GM20431 (cell line): Measurements from ENCODE around the gene PREP.
"Not testable (repeated sequence)": the region's sequence is repeated elsewhere in the genome, so short reads cannot be mapped to it uniquely, and the experiment has no call there.

ENCODE experiments used
- in situ Hi-C: fragments of 300-500 bp; cut with MseI, MboI; formaldehyde crosslinking; loops from one replicate; pipeline ENCODE4 v1.15.0; 2020; ENCODE audit warnings: low sequenced_read_pairs; ENCODE audit not compliant: unreplicated experiment

PREP gene

DNA sequence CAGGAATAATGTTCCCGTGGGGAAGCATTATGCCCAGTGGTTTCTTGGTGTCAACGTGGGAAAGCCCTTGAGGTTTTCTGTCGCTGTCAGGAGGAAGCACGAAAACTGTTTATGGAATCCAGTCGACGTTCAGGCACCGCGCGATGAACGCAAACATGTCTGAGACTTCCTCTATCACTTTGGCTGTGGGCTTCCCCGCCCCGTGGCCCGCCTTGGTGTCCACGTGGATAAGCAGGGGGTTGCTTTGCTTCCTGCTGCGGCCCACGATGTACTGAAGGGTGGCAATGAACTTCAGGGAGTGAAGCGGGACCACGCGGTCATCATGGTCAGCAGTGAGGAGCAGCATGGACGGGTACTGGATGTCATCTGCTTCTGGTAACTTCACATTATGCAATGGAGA lies 124.8 kb downstream of the PREP start:
- in situ Hi-C loops: no loop called here

DNA sequence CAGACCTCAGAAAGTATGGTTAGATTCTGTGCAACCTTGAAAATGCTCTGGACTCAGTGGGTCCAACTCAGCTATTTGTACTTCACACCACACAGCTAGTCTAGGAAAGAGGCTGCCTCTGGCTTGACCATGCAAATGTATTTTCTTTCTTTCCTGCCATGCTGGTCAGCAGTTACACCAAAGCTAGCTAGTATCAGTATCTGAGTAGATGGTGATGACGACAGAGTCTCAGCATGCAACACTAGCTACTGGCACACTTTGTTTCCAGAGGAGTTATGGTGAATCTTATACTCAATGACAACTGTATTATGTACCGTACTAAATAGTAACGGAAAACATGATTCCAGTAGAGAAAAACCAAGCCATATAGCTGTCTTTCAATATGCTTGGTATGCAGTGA lies 126.5 kb downstream of the PREP start:
- in situ Hi-C loops: no loop called here

DNA sequence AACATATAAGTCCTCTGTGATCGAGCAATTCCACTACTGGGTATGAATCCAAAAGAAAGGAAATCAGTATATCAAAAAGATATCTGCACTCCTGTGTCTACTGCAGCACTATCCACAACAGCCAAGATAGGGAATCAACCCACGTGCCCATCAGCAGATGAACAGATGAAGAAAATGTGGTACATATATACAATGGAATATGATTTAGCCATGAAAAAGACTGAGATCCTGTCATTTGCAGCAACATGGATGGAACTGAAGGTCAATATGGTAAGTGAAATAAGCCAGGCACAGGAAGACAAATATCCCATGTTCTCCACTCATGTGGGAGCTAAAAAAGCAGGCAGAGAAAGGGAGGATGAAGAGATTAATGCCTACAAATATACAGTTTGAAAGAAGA lies 127.3 kb downstream of the PREP start:
- in situ Hi-C loops: no loop called here

DNA sequence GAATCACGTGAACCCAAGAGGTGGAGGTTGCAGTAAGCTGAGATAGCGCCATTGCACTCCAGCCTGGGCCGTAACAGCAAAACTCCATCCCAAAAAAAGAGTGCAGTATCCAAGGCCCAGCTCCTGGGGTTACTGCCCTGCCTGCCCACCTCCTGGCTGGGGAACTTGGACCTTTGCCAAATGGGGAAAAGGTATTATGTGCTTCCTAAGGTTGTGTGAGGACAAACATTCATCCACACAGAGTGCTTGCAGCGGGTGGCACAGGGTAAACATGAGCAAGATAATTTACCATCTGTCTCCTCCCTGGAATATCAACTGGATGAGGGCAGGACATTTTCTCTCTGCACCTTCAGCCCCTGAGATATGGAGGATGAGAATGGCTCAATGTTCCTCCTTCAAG lies 128.2 kb downstream of the PREP start:
- in situ Hi-C loops: no loop called here

DNA sequence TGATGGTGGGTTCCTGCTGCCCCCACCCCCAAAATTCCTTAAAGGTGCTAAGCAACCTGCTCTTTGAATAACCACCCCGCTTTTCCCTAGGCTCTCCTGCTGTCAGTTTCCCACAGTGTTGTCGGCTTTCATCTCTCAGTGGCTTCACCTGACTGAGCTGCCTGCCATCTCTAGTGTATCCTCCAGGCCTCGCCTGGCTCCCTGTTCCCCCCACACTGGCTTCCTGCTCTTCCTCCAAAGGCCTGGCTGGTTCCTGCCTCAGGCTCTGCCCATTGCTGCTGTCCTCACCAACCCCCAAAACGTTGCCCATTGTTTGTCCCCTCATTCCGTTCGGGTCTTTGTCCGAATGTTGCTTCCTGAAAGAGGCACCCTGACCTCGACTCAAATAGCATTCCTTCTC lies 129.3 kb downstream of the PREP start:
- in situ Hi-C loops: no loop called here

DNA sequence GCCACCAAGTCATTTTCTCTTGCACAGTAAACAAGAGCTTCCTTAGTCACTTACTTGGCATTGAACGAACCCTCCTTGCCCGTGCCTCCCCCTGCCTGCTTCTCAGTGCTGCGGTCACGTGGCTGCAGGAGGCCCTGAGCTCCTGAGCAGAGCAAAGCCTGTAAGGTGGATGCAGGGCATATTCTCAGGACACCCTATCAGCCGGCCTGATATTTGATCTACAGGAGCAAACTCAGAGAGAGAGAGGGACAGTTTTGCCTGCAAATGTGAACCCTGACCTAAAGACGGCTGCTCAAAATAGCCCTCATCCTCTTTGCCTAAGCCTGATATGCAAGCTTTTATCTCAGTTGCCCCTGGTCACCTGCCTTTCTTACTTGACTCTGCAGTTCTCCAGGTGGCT lies 130.1 kb downstream of the PREP start:
- in situ Hi-C loops: no loop called here

DNA sequence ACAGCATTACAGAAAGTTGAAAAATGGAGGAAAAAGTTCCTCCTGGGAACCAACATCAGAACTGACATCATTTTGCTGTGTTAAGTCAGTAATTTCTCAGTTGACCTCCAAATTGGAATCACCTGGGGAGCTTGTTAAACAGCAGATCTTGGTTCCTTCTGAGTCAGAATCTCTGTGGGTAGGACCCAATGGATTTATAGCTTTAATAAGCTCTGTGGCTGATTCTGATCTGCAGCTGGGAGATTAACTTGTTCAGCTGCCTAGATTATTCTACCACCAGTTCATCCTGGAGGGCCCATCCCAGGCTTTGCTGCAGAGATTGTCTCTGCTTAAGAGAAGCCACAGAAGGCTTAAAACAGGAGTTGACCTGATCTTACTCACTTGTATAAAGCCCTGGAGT lies 132.4 kb downstream of the PREP start:
- in situ Hi-C loops: no loop called here

DNA sequence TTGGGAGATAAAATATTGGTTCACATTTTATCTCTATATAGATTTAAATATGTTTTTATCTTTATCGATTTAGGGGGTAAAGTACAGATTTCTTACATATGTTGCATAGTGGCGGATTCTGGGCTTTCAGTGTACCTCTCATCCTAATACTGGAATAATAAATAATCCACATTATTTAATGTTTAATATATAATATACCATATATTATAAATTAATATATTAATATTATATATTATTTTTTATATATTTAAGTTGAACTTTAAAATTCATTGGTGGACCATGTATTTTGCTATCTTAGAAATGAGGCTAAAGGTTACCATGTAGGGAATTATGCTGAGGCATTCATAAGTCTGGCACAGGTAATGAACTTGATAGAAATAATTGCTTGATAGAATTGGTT lies 133.5 kb downstream of the PREP start:
- in situ Hi-C loops: no loop called here

DNA sequence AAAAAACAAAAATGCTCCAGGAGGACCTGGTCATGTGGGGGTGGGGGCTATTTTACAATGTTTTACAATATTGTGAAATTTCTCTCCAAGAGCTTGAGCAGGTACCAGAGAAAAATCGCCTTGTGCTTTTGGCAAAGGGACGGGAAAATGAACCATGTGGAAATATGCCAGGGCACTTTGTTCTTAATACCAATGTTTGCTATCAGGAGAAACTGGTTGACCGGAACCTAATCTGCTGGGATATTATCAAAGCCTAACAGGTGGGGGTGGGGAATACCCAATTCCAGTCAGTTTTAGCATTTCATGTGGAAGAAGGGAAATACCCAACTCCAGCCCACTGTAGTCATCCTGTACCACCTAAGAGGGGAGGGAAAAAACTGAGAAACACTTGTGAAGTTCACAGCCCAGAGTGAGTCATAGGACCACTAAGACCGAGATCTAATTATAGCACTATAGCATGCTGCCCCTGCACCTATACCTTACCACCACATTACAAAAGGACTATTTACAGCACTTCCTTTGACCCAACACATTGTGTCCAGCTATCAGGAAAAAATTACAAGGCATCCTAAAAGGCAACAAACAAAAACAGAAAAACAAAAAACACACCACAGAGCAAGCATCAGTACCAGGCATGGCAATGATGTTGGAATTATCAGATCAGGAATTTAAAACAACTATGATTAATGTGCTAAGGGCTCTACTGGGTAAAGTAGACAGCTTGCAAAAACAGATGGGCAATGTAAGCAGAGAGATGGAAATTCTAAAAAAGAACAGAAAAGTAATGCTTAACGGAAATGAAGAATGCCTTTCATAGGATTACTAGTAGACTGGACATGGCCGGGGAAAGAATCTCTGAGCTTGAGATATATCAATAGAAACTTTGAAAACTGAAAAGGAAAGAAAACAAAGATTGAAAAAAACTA lies 138.9 kb downstream of the PREP start:
- in situ Hi-C loops: no loop called here

DNA sequence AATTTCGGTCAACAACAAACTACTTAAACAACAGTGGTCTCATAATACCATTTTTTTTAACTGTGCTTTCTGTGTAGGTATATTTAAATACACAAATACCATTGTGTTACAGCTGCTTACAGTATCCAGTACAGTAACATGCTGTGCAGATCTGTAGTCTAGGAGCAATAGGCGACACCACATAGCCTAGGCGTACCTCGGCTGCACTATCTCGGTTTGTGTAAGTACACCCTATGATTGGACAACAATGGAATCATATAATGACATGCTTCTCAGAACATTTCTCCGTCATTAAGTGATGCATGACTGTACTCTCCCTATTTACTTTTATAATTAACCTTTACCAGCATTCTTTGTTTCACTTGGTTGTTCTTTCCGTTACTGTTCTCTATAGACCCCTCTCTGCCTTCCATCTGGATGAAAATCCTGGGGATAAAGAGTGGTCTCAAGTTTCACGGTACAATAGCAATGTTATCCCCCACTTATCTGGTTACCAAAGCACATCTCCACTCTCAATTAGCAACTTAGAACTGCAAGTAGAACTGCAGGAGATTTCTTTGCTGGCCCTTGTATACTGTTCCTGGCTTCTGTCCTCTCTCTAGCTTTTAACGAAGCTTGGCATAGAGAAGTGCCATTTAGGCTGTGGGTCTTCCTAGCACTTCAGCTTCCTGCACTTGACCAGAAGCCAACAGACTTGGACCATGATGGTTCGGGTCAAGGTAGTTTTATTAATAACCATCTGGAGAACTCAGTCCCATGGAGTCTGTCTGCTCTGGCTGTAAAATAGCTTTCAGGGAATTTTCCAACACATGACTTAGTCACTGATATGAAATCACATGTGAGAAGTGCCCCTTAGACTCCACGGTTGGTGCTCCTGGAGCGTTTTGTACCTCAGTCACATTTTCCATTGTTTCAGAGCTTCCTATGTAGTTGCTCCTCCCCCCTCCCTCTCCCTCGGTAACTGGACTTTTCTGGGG lies 142.7 kb downstream of the PREP start:
- in situ Hi-C loops: no loop called here

DNA sequence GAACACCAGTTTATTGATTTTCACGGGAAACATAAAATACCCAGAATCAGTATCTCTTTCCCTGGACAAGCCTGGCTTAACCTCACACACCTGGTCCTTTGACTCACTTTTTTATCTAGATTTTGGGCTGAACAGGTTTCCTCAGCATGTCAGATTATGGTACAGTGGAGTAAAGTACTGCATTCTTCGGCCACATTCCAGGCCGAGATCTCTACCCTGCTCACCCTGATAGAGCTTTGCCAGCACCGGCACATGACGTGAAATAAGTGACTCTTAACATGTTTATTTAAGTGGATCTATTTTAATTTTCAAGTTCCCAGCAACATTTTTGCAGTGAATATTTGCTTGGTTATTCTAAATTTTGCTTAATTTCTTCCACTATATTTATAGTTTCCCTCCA lies 144.1 kb downstream of the PREP start:
- in situ Hi-C loops: no loop called here

DNA sequence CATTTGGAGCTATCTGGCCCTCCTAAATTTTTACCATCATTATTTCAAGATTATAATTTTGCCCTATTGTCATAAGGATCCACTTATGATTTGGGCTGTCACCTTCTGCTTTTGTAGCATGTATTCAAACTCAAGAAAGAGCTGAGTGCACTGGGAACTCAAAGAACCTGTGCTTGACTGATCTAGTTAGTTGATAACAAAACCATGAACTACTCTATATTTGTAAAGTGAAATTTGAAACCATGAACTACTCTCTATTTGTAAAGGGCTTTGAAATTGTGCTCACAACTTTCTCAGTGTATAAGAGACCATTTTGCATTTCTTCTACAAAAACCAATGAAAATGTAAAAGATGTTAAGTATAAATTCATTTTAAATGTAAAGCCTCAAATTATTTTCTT lies 145.5 kb downstream of the PREP start:
- in situ Hi-C loops: no loop called here

DNA sequence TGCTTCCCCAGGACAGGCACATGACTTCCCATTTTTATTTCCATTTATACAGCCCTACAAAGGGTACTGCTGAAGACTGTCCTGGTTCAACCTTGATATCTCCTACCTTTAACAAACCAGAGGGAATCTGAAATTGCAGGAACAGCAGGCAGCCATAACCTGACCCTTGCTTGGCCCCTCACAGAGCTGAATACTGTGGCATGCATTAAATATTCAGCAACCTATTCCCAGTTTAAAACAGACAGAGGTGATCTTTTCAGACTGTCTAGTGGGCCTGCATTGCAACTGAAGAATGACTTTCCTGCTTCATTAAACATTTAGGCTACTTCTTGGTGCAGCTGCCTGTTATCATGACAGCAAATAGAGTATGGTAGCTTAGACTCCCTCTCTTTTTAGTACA lies 146.3 kb downstream of the PREP start:
- in situ Hi-C loops: no loop called here

DNA sequence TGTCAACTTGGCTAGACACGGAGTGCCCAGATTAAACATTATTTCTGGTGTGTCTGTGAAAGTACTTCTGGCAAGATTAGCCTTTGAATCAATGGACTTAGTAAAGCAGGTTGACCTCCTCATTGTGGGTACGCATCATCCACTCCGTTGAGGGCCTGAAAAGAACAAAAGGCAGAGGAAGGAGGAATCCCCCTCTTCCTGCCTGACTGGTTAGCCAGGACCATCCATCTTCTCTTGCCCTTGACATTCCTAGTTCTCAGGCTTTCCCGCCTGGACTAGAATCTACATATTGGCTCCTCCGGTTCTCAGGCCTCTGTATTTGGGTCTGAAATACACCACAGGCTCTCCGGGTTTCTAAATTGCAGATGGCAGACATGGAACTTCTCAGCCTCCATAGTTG lies 149.1 kb downstream of the PREP start:
- in situ Hi-C loops: no loop called here

DNA sequence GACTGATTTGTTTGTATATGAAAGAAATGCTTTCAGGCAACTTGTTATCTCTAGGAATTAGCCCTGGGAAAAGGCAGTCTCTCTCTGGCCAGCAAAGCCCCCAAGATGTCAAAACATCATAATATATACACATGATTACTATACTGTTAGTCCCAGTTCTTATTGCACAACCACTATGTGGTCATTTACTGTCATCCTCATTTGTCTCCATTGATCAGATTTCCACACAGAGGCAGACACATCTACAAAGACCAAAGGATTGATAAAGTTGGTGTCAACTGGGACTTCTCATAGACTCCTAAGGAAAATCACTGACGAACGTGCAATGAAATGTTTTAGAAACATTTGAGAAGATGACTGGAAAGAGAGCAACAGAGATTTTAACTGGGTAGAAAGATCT lies 151.2 kb downstream of the PREP start:
- in situ Hi-C loops: no loop called here

DNA sequence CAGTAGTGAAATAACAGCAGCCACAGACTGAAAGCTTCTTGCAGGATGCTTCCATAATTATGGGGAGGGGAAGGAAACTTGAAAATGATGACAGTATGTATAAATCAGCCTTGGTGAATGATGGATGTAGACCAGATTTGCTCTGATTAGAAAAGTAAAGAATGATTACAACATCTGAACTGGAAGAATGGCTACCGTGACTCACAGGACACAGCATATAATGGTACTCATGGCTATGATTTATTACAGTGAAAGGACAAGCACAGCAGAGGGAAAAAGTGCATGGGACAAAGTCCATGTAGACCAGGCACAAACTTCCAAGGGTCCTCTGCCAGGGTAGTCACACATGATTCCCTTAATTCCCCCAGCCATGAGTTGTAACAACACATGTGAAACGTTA lies 152.3 kb downstream of the PREP start:
- in situ Hi-C loops: no loop called here

DNA sequence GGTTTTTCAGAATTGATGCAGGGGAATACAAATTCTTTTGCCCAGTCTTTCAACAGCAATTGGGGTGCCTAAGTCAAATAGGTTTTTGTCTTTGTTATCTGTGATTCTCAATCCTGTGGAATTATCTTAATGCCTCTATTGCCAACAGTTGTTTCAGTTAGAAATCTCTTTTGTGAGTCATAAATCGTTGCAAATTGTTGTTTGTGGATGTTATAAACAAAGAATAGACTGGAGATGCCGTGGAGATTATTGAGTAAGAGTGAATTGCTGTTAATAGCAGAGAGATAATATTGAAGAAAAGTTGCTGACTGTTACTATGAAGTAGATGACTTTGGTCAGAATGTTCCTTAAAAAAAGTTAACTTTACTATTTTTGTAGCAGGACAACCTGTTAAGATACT lies 159.4 kb downstream of the PREP start:
- in situ Hi-C loops: no loop called here

DNA sequence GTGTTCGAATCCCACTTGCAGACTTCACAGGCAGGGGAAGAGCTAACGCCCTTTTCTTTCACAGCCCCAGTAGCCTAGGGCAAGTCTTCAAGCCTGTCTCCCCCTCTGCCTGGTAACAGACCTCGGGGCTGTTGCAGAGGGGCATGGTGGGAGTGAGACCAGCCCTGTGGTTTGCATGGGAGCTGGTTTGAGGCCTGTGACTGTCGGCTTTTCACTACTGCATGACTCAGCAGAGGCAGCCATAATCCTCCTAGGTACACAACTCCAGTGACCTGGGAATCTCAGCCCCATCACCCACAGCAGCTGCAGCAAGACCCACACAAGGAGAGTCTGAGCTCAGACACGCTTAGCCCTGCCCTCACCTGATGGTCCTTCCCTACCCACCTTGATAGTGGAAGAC lies 167.7 kb downstream of the PREP start:
- in situ Hi-C loops: no loop called here

DNA sequence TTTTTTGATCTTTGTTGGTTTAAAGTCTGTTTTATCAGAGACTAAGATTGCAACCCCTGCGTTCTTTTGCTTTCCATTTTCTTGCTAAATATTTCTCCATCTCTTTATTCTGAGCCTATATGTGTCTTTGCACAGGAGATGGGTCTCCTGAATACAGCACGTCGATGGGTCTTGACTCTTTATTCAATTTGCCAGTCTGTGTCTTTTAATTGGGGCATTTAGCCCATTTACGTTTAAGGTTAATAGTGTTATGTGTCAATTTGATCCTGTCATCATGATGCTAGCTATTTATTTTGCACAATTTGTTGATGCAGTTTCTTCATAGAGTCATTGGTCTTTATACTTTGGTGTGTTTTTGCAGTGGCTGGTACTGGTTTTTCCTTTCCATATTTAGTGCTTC lies 171.1 kb downstream of the PREP start:
- in situ Hi-C loops: not testable (repeated sequence)
